Esophagus squamous epithelium (tissue), 5 donors: ENCODE results near the gene MRPL51. TPM values are rescaled to one million over a fixed set of nuclear protein-coding genes. Genes with fewer than 3 reads are reported as not detected.
A peak's percentile ranks its signal among the peaks of the same experiment; 100 is the strongest.
"Not testable (repeated sequence)": the region's sequence is repeated elsewhere in the genome, so short reads cannot be mapped to it uniquely, and the experiment has no call there.

ENCODE experiments used
- DNase-seq: peaks from one replicate; lab custom pipeline; 2025; lab: John Stamatoyannopoulos, UW
- H3K27ac ChIP-seq, 4 donors: fragments of 200-600 bp; sonication (generic); one replicate each; pipeline ENCODE4 v1.5.1; 2016 to 2019; ENCODE audit warnings: mild to moderate bottlenecking in 1 of 4
- H3K27me3 ChIP-seq, 4 donors: fragments of 200-600 bp; sonication (generic); 1 replicate in 3 of 4; 2 replicates in 1 of 4; pipeline versions ENCODE4 v1.5.1 to v1.6.0; 2017 to 2021; ENCODE audit warnings: antibody characterized with exemption in 1 of 4
- H3K36me3 ChIP-seq, 3 donors: fragments of 200-600 bp; sonication (generic); one replicate each; pipeline ENCODE4 v1.5.1; 2016 to 2019
- H3K4me1 ChIP-seq, 3 donors: fragments of 200-600 bp; sonication (generic); one replicate each; pipeline ENCODE4 v1.5.1; 2017 to 2019
- H3K4me3 ChIP-seq, 4 donors: fragments of 200-600 bp; sonication (generic); 1 replicate in 3 of 4; 2 replicates in 1 of 4; pipeline ENCODE4 v1.5.1; 2016 to 2019; ENCODE audit warnings: mild to moderate bottlenecking in 2 of 4, moderate library complexity in 1 of 4
- H3K9me3 ChIP-seq, 3 donors: fragments of 200-600 bp; sonication (generic); one replicate each; pipeline ENCODE4 v1.5.1; 2016 to 2019
- CTCF ChIP-seq, 6 experiments: fragments of 450-650 bp in 4 of 6; fragments of 200-600 bp in 2 of 6; sonication (generic) in 2 of 6; IDR thresholded peaks; one replicate each; pipeline ENCODE4 v1.5.1; 2016 to 2019; ENCODE audit warnings: antibody characterized with exemption in 6 of 6, mild to moderate bottlenecking in 4 of 6, moderate library complexity in 4 of 6
- POLR2A ChIP-seq, 4 donors: fragments of 450-650 bp; IDR thresholded peaks; one replicate each; pipeline ENCODE4 v1.6.1; 2017; ENCODE audit warnings: antibody characterized with exemption in 4 of 4, mild to moderate bottlenecking in 4 of 4, moderate library complexity in 3 of 4
- WGBS, 2 donors: methylation state at CpG; one replicate each; pipeline ENCODE4 v1.1.5; 2018; 5-methylcytosine and 5-hydroxymethylcytosine counted together
- intact Hi-C: fragments of 100-400 bp; cut with DNase I; formaldehyde crosslinking; loops from one replicate; pipeline ENCODE4 v1.15.0; 2022
- total RNA-seq, 4 donors: library from RNA; depleted of rRNA; stranded (reverse); fragments of >200 nt; gene quantifications; one replicate each; pipeline ENCODE4 v1.1.0, GENCODE V29; 2016
- donor health status: DM: yes; HTN: yes; CAD: no.

The MRPL51 gene
- total RNA-seq, 4 donors from 2014 or later, result 36.3 to 95.5 (median 72.6) TPM

DNA sequence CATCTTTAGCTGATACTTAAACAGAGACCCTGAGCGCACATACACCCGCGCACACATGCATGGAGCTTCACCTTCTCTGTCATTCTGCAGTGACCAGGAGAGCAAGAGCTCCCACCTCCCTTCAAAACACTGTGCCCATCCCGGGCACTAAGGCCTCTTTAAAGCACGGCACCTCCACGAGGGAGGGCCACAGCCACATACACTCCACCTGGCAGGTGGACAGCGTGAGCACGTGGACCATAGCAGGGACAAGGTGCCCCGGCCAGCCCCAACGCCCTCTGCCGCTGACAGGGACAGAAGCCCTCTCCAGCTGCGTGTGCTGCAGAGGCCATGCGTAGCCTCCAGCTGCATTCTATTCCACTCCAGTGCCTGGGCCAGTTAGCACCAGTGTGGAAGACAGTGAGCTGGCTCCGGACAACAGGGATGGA is 46.7 kb upstream of the MRPL51 start:
- WGBS, 2 donors, result 62 to 71% methylated on average over 3 to 5 of the region's 14 CpGs
- H3K4me1 ChIP-seq, result peaks cover 42 to 66% (median 43%) of the 10 kb centered on the region in 3 donors
- no peaks in the 10 kb centered on the region for H3K27me3 ChIP-seq
- peak overlapping the region; percentile 88 to 99 (median 96) for H3K27ac ChIP-seq
- no peaks in the 10 kb centered on the region for H3K9me3 ChIP-seq
- TF ChIP-seq POLR2A (IDR thresholded peaks at IDR 0.05) (no peak), CTCF (IDR thresholded peaks at IDR 0.05) (no peak)
- no peak for DNase-seq
- intact Hi-C loops, result loop anchor here (5.0 to 10.0 kb wide), 2 partner anchors 65 to 112 kb away; partner anchors contain the start of gene VAMP1
- peaks cover 13 to 42% (median 28%) of the 10 kb centered on the region in 3 donors for H3K36me3 ChIP-seq
- peak overlapping the region in 1 of 4 donors; percentile 51 for H3K4me3 ChIP-seq

GRCh38 chr12:6539314-6539682 is 46.2 kb upstream of the MRPL51 start:
- H3K36me3 ChIP-seq, result peaks cover 13 to 38% (median 28%) of the 10 kb centered on the region in 3 donors
- peaks cover 42 to 66% (median 43%) of the 10 kb centered on the region in 3 donors for H3K4me1 ChIP-seq
- DNase-seq, result no peak
- 39 to 44% methylated on average over 4 to 5 of the region's 5 CpGs for WGBS, 2 donors
- H3K4me3 ChIP-seq, result no peak overlapping the region
- TF ChIP-seq POLR2A (IDR thresholded peaks at IDR 0.05) (no peak), CTCF (IDR thresholded peaks at IDR 0.05) (no peak)
- intact Hi-C loops, result loop anchor here (5.0 to 10.0 kb wide), 2 partner anchors 64 to 112 kb away; partner anchors contain the start of gene VAMP1
- no peaks in the 10 kb centered on the region for H3K27me3 ChIP-seq
- H3K27ac ChIP-seq, result peak overlapping the region; percentile 88 to 99 (median 96)
- H3K9me3 ChIP-seq, result no peaks in the 10 kb centered on the region

DNA sequence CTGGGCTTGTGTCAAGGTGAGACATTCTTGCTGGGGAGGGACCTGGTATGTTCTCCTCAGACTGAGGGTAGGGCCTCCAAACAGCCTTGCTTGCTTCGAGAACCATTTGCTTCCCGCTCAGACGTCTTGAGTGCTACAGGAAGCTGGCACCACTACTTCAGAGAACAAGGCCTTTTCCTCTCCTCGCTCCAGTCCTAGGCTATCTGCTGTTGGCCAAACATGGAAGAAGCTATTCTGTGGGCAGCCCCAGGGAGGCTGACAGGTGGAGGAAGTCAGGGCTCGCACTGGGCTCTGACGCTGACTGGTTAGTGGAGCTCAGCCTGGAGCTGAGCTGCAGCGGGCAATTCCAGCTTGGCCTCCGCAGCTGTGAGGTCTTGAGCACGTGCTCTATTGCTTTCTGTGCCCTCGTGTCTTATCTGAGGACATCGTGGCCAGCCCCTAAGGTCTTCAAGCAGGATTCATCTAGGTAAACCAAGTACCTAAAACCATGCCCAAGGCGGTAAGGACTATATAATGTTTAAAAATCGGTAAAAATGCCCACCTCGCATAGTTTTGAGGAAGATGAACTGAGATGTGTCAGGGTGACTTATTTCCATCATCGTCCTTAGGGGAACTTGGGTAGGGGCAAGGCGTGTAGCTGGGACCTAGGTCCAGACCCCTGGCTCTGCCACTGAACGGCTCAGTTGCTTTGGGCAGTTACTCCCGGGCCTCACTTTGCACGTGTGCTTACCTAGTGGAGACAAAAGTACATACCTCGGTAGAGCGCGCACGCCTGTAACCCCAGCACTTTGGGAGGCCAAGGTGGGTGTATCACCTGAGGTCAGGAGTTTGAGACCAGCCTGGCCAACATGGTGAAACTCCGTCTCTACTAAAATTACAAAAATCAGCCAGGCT is 45.6 kb upstream of the MRPL51 start:
- Histone ChIP-seq H3K27me3 (no peaks in the 10 kb centered on the region), H3K4me3 (no peak overlapping the region), H3K4me1 (peaks cover 42 to 71% (median 43%) of the 10 kb centered on the region in 3 donors), H3K27ac (peak overlapping the region; percentile 94 to 99 (median 98)), H3K9me3 (no peaks in the 10 kb centered on the region), H3K36me3 (peaks cover 13 to 35% (median 28%) of the 10 kb centered on the region in 3 donors)
- TF ChIP-seq POLR2A (IDR thresholded peaks at IDR 0.05) (no peak), CTCF (IDR thresholded peaks at IDR 0.05) (no peak)
- no peak for DNase-seq
- intact Hi-C loops, result loop anchor here (5.0 to 10.0 kb wide), 2 partner anchors 64 to 111 kb away; partner anchors contain the start of gene VAMP1
- 57 to 58% methylated on average over 16 to 18 of the region's 24 CpGs for WGBS, 2 donors

DNA sequence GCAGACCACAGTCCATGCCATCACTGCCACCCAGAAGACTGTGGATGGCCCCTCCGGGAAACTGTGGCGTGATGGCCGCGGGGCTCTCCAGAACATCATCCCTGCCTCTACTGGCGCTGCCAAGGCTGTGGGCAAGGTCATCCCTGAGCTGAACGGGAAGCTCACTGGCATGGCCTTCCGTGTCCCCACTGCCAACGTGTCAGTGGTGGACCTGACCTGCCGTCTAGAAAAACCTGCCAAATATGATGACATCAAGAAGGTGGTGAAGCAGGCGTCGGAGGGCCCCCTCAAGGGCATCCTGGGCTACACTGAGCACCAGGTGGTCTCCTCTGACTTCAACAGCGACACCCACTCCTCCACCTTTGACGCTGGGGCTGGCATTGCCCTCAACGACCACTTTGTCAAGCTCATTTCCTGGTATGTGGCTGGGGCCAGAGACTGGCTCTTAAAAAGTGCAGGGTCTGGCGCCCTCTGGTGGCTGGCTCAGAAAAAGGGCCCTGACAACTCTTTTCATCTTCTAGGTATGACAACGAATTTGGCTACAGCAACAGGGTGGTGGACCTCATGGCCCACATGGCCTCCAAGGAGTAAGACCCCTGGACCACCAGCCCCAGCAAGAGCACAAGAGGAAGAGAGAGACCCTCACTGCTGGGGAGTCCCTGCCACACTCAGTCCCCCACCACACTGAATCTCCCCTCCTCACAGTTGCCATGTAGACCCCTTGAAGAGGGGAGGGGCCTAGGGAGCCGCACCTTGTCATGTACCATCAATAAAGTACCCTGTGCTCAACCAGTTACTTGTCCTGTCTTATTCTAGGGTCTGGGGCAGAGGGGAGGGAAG is 44.7 kb upstream of the MRPL51 start:
- H3K9me3 ChIP-seq, DNase-seq, H3K27me3 ChIP-seq: not testable (repeated sequence)
- peaks cover 48 to 80% (median 48%) of the 10 kb centered on the region in 3 donors for H3K4me1 ChIP-seq
- 4 to 9% methylated on average over 4 to 7 of the region's 17 CpGs for WGBS, 2 donors
- TF ChIP-seq CTCF (IDR thresholded peaks at IDR 0.05), result peak; percentile 87 to 94 (median 90)
- intact Hi-C loops, result loop anchor here (5.0 to 10.0 kb wide), 2 partner anchors 63 to 110 kb away; partner anchors contain the start of gene VAMP1
- peak overlapping the region in 1 of 4 donors; percentile 91 for H3K4me3 ChIP-seq
- peaks cover 13 to 35% (median 28%) of the 10 kb centered on the region in 3 donors for H3K36me3 ChIP-seq
- H3K27ac ChIP-seq, result peak overlapping the region; percentile 94 to 99 (median 98)
